HepG2 (cell line): ENCODE data around the gene METTL23.

Experiments
- CHD4 ChIP-seq: fragments of 200-600 bp; sonication (generic); IDR thresholded peaks from 2 replicates; pipeline ENCODE4 v1.7.0; 2017; ENCODE audit warnings: mild to moderate bottlenecking, low read length, borderline replicate concordance
- EZH2 ChIP-seq: conservative IDR thresholded peaks from 2 replicates; pipeline ENCODE4 v1.6.1; 2012; ENCODE audit warnings: mild to moderate bottlenecking, low read depth, low read length, moderate library complexity
- MAX ChIP-seq: IDR thresholded peaks from 2 replicates; pipeline ENCODE4 v1.6.1; 2012; ENCODE audit warnings: inconsistent platforms
- PBX3 ChIP-seq: sonication (generic); formaldehyde crosslinking; IDR thresholded peaks from 2 replicates; pipeline ENCODE4 v1.8.1; 2023; ENCODE audit warnings: missing genetic modification reagents, inconsistent platforms, borderline replicate concordance
- POLR2AphosphoS5 ChIP-seq: IDR thresholded peaks from 2 replicates; pipeline ENCODE4 v1.6.1; 2012; ENCODE audit warnings: low read depth, low read length
- SOX13 ChIP-seq, 3 experiments: fragments of 450-650 bp in 1 of 3; sonication (generic) in 1 of 3; formaldehyde crosslinking in 1 of 3; IDR thresholded peaks in 2 of 3; conservative IDR thresholded peaks in 1 of 3; 2 replicates each; pipeline versions ENCODE4 v1.5.0 to v1.6.1; 2016 to 2020; ENCODE audit warnings: antibody characterized with exemption in 1 of 3, mild to moderate bottlenecking in 1 of 3, missing compliant biosample characterization in 1 of 3, missing genetic modification reagents in 1 of 3, moderate library complexity in 1 of 3
- SP1 ChIP-seq, 2 experiments: fragments of 450-650 bp in 1 of 2; sonication (generic) in 1 of 2; formaldehyde crosslinking in 1 of 2; IDR thresholded peaks; 2 replicates each; pipeline versions ENCODE4 v1.4.0 to v1.6.1; 2016 to 2020; ENCODE audit warnings: missing genetic modification reagents in 1 of 2
- SRF ChIP-seq: IDR thresholded peaks from 2 replicates; pipeline ENCODE4 v1.6.1; 2011; ENCODE audit warnings: mild to moderate bottlenecking, low read depth, low read length, moderate library complexity
- SRSF1 ChIP-seq: fragments of 200-400 bp; formaldehyde crosslinking; optimal IDR thresholded peaks from 2 replicates; pipeline ENCODE3; 2017; ENCODE audit warnings: mild to moderate bottlenecking, low read depth, low read length, moderate library complexity
- ZNF530 ChIP-seq: sonication (generic); formaldehyde crosslinking; IDR thresholded peaks from 2 replicates; pipeline ENCODE4 v1.5.0; 2020; ENCODE audit warnings: low read depth, mild to moderate bottlenecking, missing genetic modification reagents

GRCh38 chr17:76707985-76708807, 18.4 kb upstream of the METTL23 start:
- no peak for TF ChIP-seq SP1 (IDR thresholded peaks at IDR 0.05)
- TF ChIP-seq SP1 (CRISPR knock-in tag; IDR thresholded peaks at IDR 0.05), result no peak
- no peak for TF ChIP-seq POLR2AphosphoS5
- no peak for TF ChIP-seq EZH2
- TF ChIP-seq SOX13 (IDR thresholded peaks at IDR 0.05), result no peak
- no peak for TF ChIP-seq SOX13 (CRISPR knock-in tag; conservative IDR thresholded peaks at IDR 0.05 in 1 of 2, IDR thresholded peaks at IDR 0.05 in 1 of 2)
- TF ChIP-seq MAX, result peak; percentile 33
- no peak for TF ChIP-seq SRF
- TF ChIP-seq ZNF530, result no peak
- TF ChIP-seq CHD4, result 0 out of 2 replicates have a peak, but pooled peaks have one; percentile 37
- no peak for TF ChIP-seq SRSF1
- no peak for TF ChIP-seq PBX3 (CRISPR knock-in tag)
